K562 (cell line): ENCODE measurements around the gene PITX1.

Experiments
- ATF2 ChIP-seq: sonication (generic); formaldehyde crosslinking; IDR thresholded peaks from 2 replicates; pipeline ENCODE4 v1.8.1; 2022; ENCODE audit warnings: missing genetic modification reagents
- CAMTA2 ChIP-seq: fragments of 250-450 bp; sonication (Bioruptor Pico); conservative IDR thresholded peaks from 2 replicates; pipeline ENCODE4 v1.5.1; 2022
- E4F1 ChIP-seq: fragments of 250-450 bp; sonication (Bioruptor Pico); IDR thresholded peaks from 2 replicates; pipeline ENCODE4 v1.5.0; 2021; ENCODE audit warnings: mild to moderate bottlenecking, borderline replicate concordance
- MAX ChIP-seq: sonication (generic); formaldehyde crosslinking; IDR thresholded peaks from 2 replicates; pipeline ENCODE4 v1.9.0; 2022; ENCODE audit warnings: mild to moderate bottlenecking, missing genetic modification reagents
- POLR2G ChIP-seq: fragments of 200-400 bp; formaldehyde crosslinking; IDR thresholded peaks from 2 replicates; pipeline ENCODE4 v1.6.1; 2017; ENCODE audit warnings: low read depth, mild to moderate bottlenecking, antibody characterized with exemption, low read length, moderate library complexity
- ZBTB2 ChIP-seq: fragments of 450-650 bp; IDR thresholded peaks from 2 replicates; pipeline ENCODE4 v1.6.1; 2016; ENCODE audit warnings: antibody characterized with exemption
- ZBTB26 ChIP-seq: fragments of 450-650 bp; formaldehyde crosslinking; IDR thresholded peaks from 2 replicates; pipeline ENCODE4 v1.4.0; 2022; ENCODE audit warnings: missing genetic modification characterization

- TF ChIP-seq POLR2G (no peak), ATF2 (CRISPR knock-in tag) (no peak), ZBTB2 (no peak), CAMTA2 (CRISPR knock-in tag) (no peak), MAX (CRISPR knock-in tag) (no peak), ZBTB26 (CRISPR knock-in tag) (no peak), E4F1 (CRISPR knock-in tag) (no peak)
These were observed 22.4 kb upstream of the PITX1 start for GRCh38 chr5:135056316-135057030.
